Stomach (tissue), 19 donors: ENCODE measurements around the gene PAX1. TPM values are rescaled to one million over a fixed set of nuclear protein-coding genes. Genes with fewer than 3 reads are reported as not detected.
A peak's percentile ranks its signal among the peaks of the same experiment; 100 is the strongest.

ENCODE experiments used
- DNase-seq, 2 donors: peaks; one replicate each; pipeline versions ENCODE4 v3.0.0 to v3.0.0-alpha.2; 2013 to 2019
- H3K27ac ChIP-seq, 5 donors: fragments of 200-600 bp in 4 of 5; sonication (generic) in 4 of 5; one replicate each; pipeline ENCODE4 v1.5.1; 2013 to 2019; ENCODE audit warnings: mild to moderate bottlenecking in 1 of 5, moderate library complexity in 1 of 5
- H3K27me3 ChIP-seq, 3 donors: fragments of 200-600 bp; sonication (generic); one replicate each; pipeline ENCODE4 v1.5.1; 2017 to 2019; ENCODE audit warnings: mixed run types in 1 of 3
- H3K36me3 ChIP-seq, 4 donors: fragments of 200-600 bp; sonication (generic); 1 replicate in 3 of 4; 2 replicates in 1 of 4; pipeline ENCODE4 v1.5.1; 2016 to 2019
- H3K4me1 ChIP-seq, 4 donors: fragments of 200-600 bp; sonication (generic); one replicate each; pipeline ENCODE4 v1.5.1; 2016 to 2019
- H3K4me3 ChIP-seq, 4 donors: fragments of 200-600 bp; sonication (generic) in 3 of 4; one replicate each; pipeline ENCODE4 v1.5.1; 2016 to 2019; ENCODE audit warnings: mild to moderate bottlenecking in 1 of 4
- H3K9me3 ChIP-seq, 4 donors: fragments of 200-600 bp; sonication (generic); one replicate each; pipeline ENCODE4 v1.5.1; 2016 to 2019
- EP300 ChIP-seq: sonication (generic); formaldehyde crosslinking; IDR thresholded peaks from one replicate; pipeline ENCODE4 v1.6.1; 2017; ENCODE audit warnings: antibody characterized with exemption
- POLR2A ChIP-seq, 4 donors: fragments of 450-650 bp; IDR thresholded peaks; one replicate each; pipeline ENCODE4 v1.6.1; 2016; ENCODE audit warnings: antibody characterized with exemption in 4 of 4, control low read depth in 2 of 4, mild to moderate bottlenecking in 1 of 4, moderate library complexity in 1 of 4
- POLR2AphosphoS5 ChIP-seq, 3 donors: sonication (generic); formaldehyde crosslinking; IDR thresholded peaks; one replicate each; pipeline ENCODE4 v1.6.1; 2016; ENCODE audit warnings: antibody characterized with exemption in 3 of 3
- WGBS, 5 donors: extraction: QIAGEN DNeasy Blood & Tissue Kit in 3 of 5; methylation state at CpG; one replicate each; pipeline versions ENCODE4 v1.1.5 to v1.1.7; 2013 to 2018; 5-methylcytosine and 5-hydroxymethylcytosine counted together
- intact Hi-C: fragments of 100-400 bp; cut with DNase I; formaldehyde crosslinking; loops from one replicate; pipeline ENCODE4 v1.15.1; 2023; ENCODE audit warnings: low total_unique reads
- long read RNA-seq, 10 donors: transcript quantifications; one replicate each; lab custom pipeline, GENCODE V29; 2026
- polyA plus RNA-seq, 3 donors: library from polyadenylated mRNA; stranded (reverse); fragments of 200-250 nt; gene quantifications; one replicate each; pipeline ENCODE4 v1.2.3, GENCODE V29; 2013
- total RNA-seq, 5 donors: library from RNA; depleted of rRNA; stranded (reverse); fragments of >200 nt; gene quantifications; one replicate each; pipeline versions ENCODE4 v1.1.0 to v1.2.3, GENCODE V29; 2014 to 2016
- TF ChIP-seq, protein P1 (sequence below), 7 experiments: fragments of 450-650 bp in 4 of 7; fragments of 200-600 bp in 3 of 7; sonication (generic) in 3 of 7; IDR thresholded peaks; one replicate each; pipeline ENCODE4 v1.5.1; 2016 to 2019; ENCODE audit warnings: antibody characterized with exemption in 7 of 7, control low read depth in 2 of 7, mild to moderate bottlenecking in 1 of 7
- donor health status: healthy with polysubstance abuse.
- donor health status: Bipolar disorder and iron deficiency.
- donor health status: healthy.

The PAX1 gene
- total RNA-seq (not detected), polyA plus RNA-seq (not detected)
- long read RNA-seq, donor 1 = 0 reads
- long read RNA-seq, donor 2, full-length matches to known transcripts = 1 of 1 reads
- long read RNA-seq, donor 2, partial matches to known transcripts = 0 of 1 reads
- long read RNA-seq, donor 2, other reads (novel, unspliced or antisense) = 0 of 1 reads
- long read RNA-seq, donor 3 = 0 reads
- long read RNA-seq, donor 4 = 0 reads
- long read RNA-seq, donor 5 = 0 reads
- long read RNA-seq, donor 6 = 0 reads
- long read RNA-seq, donor 7 = 0 reads
- long read RNA-seq, donor 8 = 0 reads
- long read RNA-seq, donor 9 = 0 reads
- long read RNA-seq, donor 10 = 0 reads

GRCh38 chr20:21705575-21706260, at the start of gene PAX1:
Gene PAX1 (plus strand): TSS chr20:21705664. CDS start chr20:21705713, 49 bp downstream.
- H3K27me3 ChIP-seq = peaks cover 56 to 100% (median 93%) of the 10 kb centered on the region in 3 donors
- peak in 1 of 2 donors; percentile 44 for DNase-seq

DNA sequence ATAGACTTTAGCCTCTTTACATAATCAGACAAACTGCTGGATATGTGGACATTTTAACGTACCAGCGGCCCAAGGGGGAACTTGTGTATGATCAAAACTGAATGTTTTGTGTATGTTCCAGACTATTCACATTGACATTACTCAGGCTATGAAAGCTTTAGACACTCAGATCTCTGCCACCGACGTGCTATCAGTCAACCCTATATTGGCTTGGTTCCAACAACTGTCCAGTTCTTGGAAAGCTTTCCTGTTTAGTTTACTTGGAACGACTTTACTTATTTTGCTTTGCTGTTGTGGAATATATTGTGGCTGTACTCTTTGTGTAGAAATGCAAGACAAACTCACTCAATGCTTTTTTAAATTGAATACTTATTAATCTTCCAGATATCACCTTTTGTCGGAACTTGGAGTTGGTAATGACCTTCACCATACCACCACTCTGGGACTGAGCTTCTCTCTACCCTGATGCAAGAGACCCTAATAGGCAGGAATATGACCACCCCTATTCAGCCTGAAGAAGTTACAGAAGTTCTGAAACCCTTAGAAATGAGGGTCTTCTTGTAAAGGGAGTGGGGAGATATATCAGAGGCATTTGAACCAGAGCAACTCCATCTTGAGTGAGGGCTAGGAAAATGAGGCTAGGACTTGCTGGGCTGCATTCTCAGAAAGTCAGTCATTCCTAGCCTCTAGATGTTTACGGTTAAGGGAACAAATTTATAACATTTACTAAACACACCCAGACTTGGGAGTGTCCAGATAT, 49.0 kb upstream of the PAX1 start:
- no peak overlapping the region for H3K4me3 ChIP-seq
- no peaks in the 10 kb centered on the region for H3K9me3 ChIP-seq
- H3K27ac ChIP-seq = no peak overlapping the region
- H3K36me3 ChIP-seq = no peaks in the 10 kb centered on the region
- intact Hi-C loops = no loop called here
- H3K4me1 ChIP-seq = no peaks in the 10 kb centered on the region
- TF ChIP-seq, protein P1, sequence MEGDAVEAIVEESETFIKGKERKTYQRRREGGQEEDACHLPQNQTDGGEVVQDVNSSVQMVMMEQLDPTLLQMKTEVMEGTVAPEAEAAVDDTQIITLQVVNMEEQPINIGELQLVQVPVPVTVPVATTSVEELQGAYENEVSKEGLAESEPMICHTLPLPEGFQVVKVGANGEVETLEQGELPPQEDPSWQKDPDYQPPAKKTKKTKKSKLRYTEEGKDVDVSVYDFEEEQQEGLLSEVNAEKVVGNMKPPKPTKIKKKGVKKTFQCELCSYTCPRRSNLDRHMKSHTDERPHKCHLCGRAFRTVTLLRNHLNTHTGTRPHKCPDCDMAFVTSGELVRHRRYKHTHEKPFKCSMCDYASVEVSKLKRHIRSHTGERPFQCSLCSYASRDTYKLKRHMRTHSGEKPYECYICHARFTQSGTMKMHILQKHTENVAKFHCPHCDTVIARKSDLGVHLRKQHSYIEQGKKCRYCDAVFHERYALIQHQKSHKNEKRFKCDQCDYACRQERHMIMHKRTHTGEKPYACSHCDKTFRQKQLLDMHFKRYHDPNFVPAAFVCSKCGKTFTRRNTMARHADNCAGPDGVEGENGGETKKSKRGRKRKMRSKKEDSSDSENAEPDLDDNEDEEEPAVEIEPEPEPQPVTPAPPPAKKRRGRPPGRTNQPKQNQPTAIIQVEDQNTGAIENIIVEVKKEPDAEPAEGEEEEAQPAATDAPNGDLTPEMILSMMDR (IDR thresholded peaks at IDR 0.05) = no peak
- no peak for TF ChIP-seq POLR2A (IDR thresholded peaks at IDR 0.05)
- TF ChIP-seq POLR2AphosphoS5 (IDR thresholded peaks at IDR 0.05) = no peak
- peaks cover 0 to 3% (median 0%) of the 10 kb centered on the region in 3 donors for H3K27me3 ChIP-seq
- WGBS, 5 donors = 47 to 52% (median 49%) methylated on average over 7 of the region's 7 CpGs
- DNase-seq = no peak

More at GRCh38 chr20:21705575-21706260, at the start of gene PAX1:
- peaks cover 0 to 59% (median 20%) of the 10 kb centered on the region in 4 donors for H3K4me1 ChIP-seq
- no peaks in the 10 kb centered on the region for H3K9me3 ChIP-seq
- no peak within 1 kb of the TSS for H3K27ac ChIP-seq
- H3K36me3 ChIP-seq = no peaks in the 10 kb centered on the region
- 1 to 4% (median 4%) methylated on average over 20 to 73 of the region's 73 CpGs for WGBS, 5 donors
- no peak within 1 kb of the TSS for H3K4me3 ChIP-seq
- intact Hi-C loops = no loop called here
- TF ChIP-seq POLR2AphosphoS5 (IDR thresholded peaks at IDR 0.05) (no peak), POLR2A (IDR thresholded peaks at IDR 0.05) (no peak), EP300 (no peak)
- TF ChIP-seq, protein P1 (IDR thresholded peaks at IDR 0.05) = no peak

DNA sequence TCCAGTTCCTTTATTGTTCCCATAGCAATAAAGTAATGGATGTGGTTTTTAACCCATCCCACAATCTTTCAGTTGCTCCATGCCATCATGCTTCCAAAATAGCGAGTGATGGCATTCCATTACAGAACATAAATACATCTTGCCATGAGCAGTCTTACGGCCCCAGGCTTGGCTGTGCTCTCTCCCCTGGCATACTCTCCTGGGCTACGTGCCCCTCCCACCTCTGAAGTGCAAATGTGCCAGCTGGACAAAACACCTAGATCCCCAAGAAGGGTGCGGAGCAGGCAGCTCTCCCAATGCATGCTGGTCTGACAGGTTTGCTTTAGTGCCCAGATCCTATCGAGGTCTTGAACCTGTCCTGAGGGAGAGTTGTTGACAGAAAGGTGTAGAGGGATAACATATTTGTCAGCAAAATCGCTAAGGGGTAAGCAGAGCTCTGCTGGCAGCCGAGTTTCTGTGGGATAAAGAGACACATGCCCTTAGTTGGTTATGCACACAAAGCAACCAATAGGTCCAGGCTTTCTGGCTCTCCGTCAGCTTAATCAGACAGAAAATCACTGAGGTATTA, 43.9 kb upstream of the PAX1 start:
- Histone ChIP-seq H3K9me3 (no peaks in the 10 kb centered on the region), H3K27me3 (peaks cover 0 to 10% (median 0%) of the 10 kb centered on the region in 3 donors), H3K4me3 (no peak overlapping the region), H3K36me3 (no peaks in the 10 kb centered on the region), H3K27ac (no peak overlapping the region), H3K4me1 (no peaks in the 10 kb centered on the region)
- TF ChIP-seq POLR2AphosphoS5 (IDR thresholded peaks at IDR 0.05) (no peak), EP300 (no peak), POLR2A (IDR thresholded peaks at IDR 0.05) (no peak)
- TF ChIP-seq, protein P1 (IDR thresholded peaks at IDR 0.05) = no peak
- 50 to 66% (median 53%) methylated on average over 8 of the region's 8 CpGs for WGBS, 5 donors
- intact Hi-C loops = no loop called here
- DNase-seq = no peak

- no peak overlapping the region for H3K4me3 ChIP-seq
- no peaks in the 10 kb centered on the region for H3K9me3 ChIP-seq
- intact Hi-C loops = no loop called here
- WGBS, 5 donors = 84 to 97% (median 91%) methylated on average over 2 of the region's 2 CpGs
- H3K27me3 ChIP-seq = peaks cover 0 to 10% (median 0%) of the 10 kb centered on the region in 3 donors
- H3K36me3 ChIP-seq = no peaks in the 10 kb centered on the region
- H3K4me1 ChIP-seq = no peaks in the 10 kb centered on the region
- no peak for DNase-seq
- TF ChIP-seq, protein P1 (IDR thresholded peaks at IDR 0.05) = no peak
- TF ChIP-seq POLR2AphosphoS5 (IDR thresholded peaks at IDR 0.05) (no peak), EP300 (no peak), POLR2A (IDR thresholded peaks at IDR 0.05) (no peak)
- no peak overlapping the region for H3K27ac ChIP-seq
Measured at GRCh38 chr20:21663465-21663864, 42.0 kb upstream of the PAX1 start.
